Endothelial cell of umbilical vein (primary cell): ENCODE results near the gene UBQLN2. TPM values are rescaled to one million over a fixed set of nuclear protein-coding genes. Genes with fewer than 3 reads are reported as not detected.
A peak's percentile ranks its signal among the peaks of the same experiment; 100 is the strongest.

Experiments used
- Bru-seq: library from RNA; stranded (reverse); fragments of 400-500 nt; gene quantifications from one replicate; lab custom pipeline; 2021; lab: Mats Ljungman, UMichigan
- BruChase-seq, 2 experiments: library from RNA; stranded (reverse); fragments of 400-500 nt; gene quantifications; one replicate each; lab custom pipeline; 2021; lab: Mats Ljungman, UMichigan
- BruUV-seq: library from RNA; stranded (reverse); fragments of 400-500 nt; replicated peaks from 2 replicates; lab custom pipeline; 2021; lab: Mats Ljungman, UMichigan
- CTCF ChIA-PET: fragments of 300-600, 350-600 bp; sonication (Branson Sonifier 250); formaldehyde crosslinking; loops from one replicate; lab custom pipeline; 2021; ENCODE audit warnings: antibody characterized with exemption, inconsistent platforms; lab: Charles Lee
- POLR2A ChIA-PET: fragments of 300-600, 350-600 bp; sonication (Branson Sonifier 250); formaldehyde crosslinking; loops from one replicate; lab custom pipeline; 2021; ENCODE audit warnings: antibody characterized with exemption, inconsistent platforms; lab: Charles Lee
- DNase-seq: peaks from one replicate; pipeline ENCODE4 v3.0.0-alpha.2; 2011; ENCODE audit warnings: low read depth, low spot score
- FAIRE-seq: peaks from 2 replicates; lab custom pipeline; 2011; peaks lifted over from hg19 to GRCh38; lab: Jason Lieb, UNC
- H2AFZ ChIP-seq: 2 replicates; pipeline ENCODE4 v1.6.0; 2012; ENCODE audit warnings: low read depth, low read length, control low read depth, inconsistent platforms
- H3K27ac ChIP-seq: 2 replicates; pipeline ENCODE4 v1.5.1; 2011; ENCODE audit warnings: low read depth, mild to moderate bottlenecking, control low read depth, low read length, moderate library complexity; ENCODE audit not compliant: insufficient read depth
- H3K27me3 ChIP-seq, 2 experiments: 2 replicates each; pipeline versions ENCODE4 v1.6.0 to v1.6.1; 2011; ENCODE audit warnings: low read length in 2 of 2, mixed read lengths in 1 of 2; ENCODE audit not compliant: control insufficient read depth in 2 of 2, insufficient read depth in 2 of 2
- H3K36me3 ChIP-seq, 2 experiments: 2 replicates in 1 of 2; 3 replicates in 1 of 2; pipeline ENCODE4 v1.5.1; 2011; ENCODE audit warnings: low read length in 2 of 2, mild to moderate bottlenecking in 1 of 2, moderate library complexity in 1 of 2; ENCODE audit not compliant: control insufficient read depth in 2 of 2, insufficient read depth in 2 of 2; ENCODE audit errors: extremely low read depth in 1 of 2
- H3K4me1 ChIP-seq: 3 replicates; pipeline ENCODE4 v1.5.1; 2011; ENCODE audit warnings: mild to moderate bottlenecking, low read length; ENCODE audit not compliant: control insufficient read depth, insufficient read depth; ENCODE audit errors: extremely low read depth
- H3K4me2 ChIP-seq: 2 replicates; pipeline ENCODE4 v1.6.1; 2011; ENCODE audit warnings: low read length, control low read depth, mixed read lengths; ENCODE audit not compliant: insufficient read depth
- H3K4me3 ChIP-seq, 3 experiments: fragments of 200-600 bp in 1 of 3; sonication (generic), shearing (Covaris generic) in 1 of 3; replicated peaks in 1 of 3; 2 replicates each; pipeline ENCODE4 v1.5.1; 2011 to 2016; ENCODE audit warnings: control low read depth in 3 of 3, low read length in 3 of 3, mild to moderate bottlenecking in 2 of 3, inconsistent platforms in 1 of 3, low read depth in 1 of 3, moderate library complexity in 1 of 3; ENCODE audit not compliant: insufficient read depth in 1 of 3
- H3K79me2 ChIP-seq: 2 replicates; pipeline ENCODE4 v1.6.0; 2012; ENCODE audit warnings: low read length, inconsistent platforms; ENCODE audit not compliant: control insufficient read depth, insufficient read depth
- H3K9ac ChIP-seq: replicated peaks from 2 replicates; pipeline ENCODE3; 2011; ENCODE audit warnings: low read length, control low read depth; ENCODE audit not compliant: insufficient read depth; ENCODE audit errors: extremely low read depth
- H3K9me1 ChIP-seq: replicated peaks from 3 replicates; pipeline ENCODE4 v1.6.0; 2011; ENCODE audit warnings: mild to moderate bottlenecking, low read length; ENCODE audit not compliant: control insufficient read depth, insufficient read depth; ENCODE audit errors: extremely low read depth
- H3K9me3 ChIP-seq: replicated peaks from 2 replicates; pipeline ENCODE4 v1.5.1; 2012; ENCODE audit warnings: low read length, inconsistent platforms; ENCODE audit not compliant: control insufficient read depth, insufficient read depth
- H4K20me1 ChIP-seq: replicated peaks from 2 replicates; pipeline ENCODE3; 2011; ENCODE audit warnings: mild to moderate bottlenecking, low read length; ENCODE audit not compliant: control insufficient read depth, insufficient read depth; ENCODE audit errors: extremely low read depth
- EZH2 ChIP-seq: IDR thresholded peaks from 2 replicates; pipeline ENCODE4 v1.6.1; 2012; ENCODE audit warnings: borderline replicate concordance, low read depth, mild to moderate bottlenecking, moderate library complexity, low read length, inconsistent platforms; ENCODE audit not compliant: severe bottlenecking
- FOS ChIP-seq: IDR thresholded peaks from 2 replicates; pipeline ENCODE4 v1.6.1; 2011; ENCODE audit warnings: mild to moderate bottlenecking, low read length, moderate library complexity, borderline replicate concordance; ENCODE audit not compliant: insufficient read depth
- GATA2 ChIP-seq: IDR thresholded peaks from 2 replicates; pipeline ENCODE4 v1.7.0; 2011; ENCODE audit warnings: low read depth, mild to moderate bottlenecking, moderate library complexity, mixed read lengths, low read length; ENCODE audit not compliant: insufficient read length, insufficient read depth
- JUN ChIP-seq: IDR thresholded peaks from 2 replicates; pipeline ENCODE4 v1.6.1; 2011; ENCODE audit warnings: borderline replicate concordance, low read depth; ENCODE audit not compliant: insufficient read length, insufficient read depth
- MYC ChIP-seq: IDR thresholded peaks from one replicate; pipeline ENCODE4 v1.6.1; 2011; ENCODE audit warnings: mild to moderate bottlenecking, low read depth, low read length
- POLR2A ChIP-seq: IDR thresholded peaks from 2 replicates; pipeline ENCODE4 v1.6.1; 2012; ENCODE audit warnings: low read depth, mild to moderate bottlenecking, control low read depth, low read length
- POLR2AphosphoS5 ChIP-seq: IDR thresholded peaks from 2 replicates; pipeline ENCODE4 v1.6.1; 2012; ENCODE audit warnings: low read depth, mild to moderate bottlenecking, control low read depth, low read length, moderate library complexity; ENCODE audit not compliant: insufficient read depth
- dilution Hi-C: fragments of 300-500 bp; cut with MboI; formaldehyde crosslinking; loops from one replicate; pipeline ENCODE4 v1.15.0; 2019; ENCODE audit warnings: low sequenced_read_pairs; ENCODE audit not compliant: extremely low pct_ligation_motif_present
- intact Hi-C: fragments of 100-400 bp; cut with micrococcal nuclease; formaldehyde crosslinking; loops from one replicate; pipeline ENCODE4 v1.10.0; 2022
- long read RNA-seq: library from polyadenylated mRNA; stranded (forward); transcript quantifications from one replicate; pipeline ENCODE4 v2.0.0, GENCODE V29; 2021
- polyA minus RNA-seq, 3 experiments: library from RNA; depleted of rRNA, polyadenylated mRNA; stranded (reverse); fragments of >200 nt; gene quantifications; 1 replicate in 1 of 3; 2 replicates in 2 of 3; pipeline ENCODE4 v1.2.3, GENCODE V29; 2011
- polyA plus RNA-seq, 4 experiments: library from polyadenylated mRNA; depleted of rRNA in 3 of 4; stranded (reverse) in 3 of 4; unstranded in 1 of 4; fragments of >200 nt; gene quantifications; 2 replicates each; pipeline versions ENCODE4 v1.2.1 to v1.2.3, GENCODE V29; 2011 to 2012; ENCODE audit warnings: missing spikeins in 1 of 4
- total RNA-seq: library from RNA; stranded (reverse); gene quantifications from 2 replicates; pipeline ENCODE4 v1.2.3, GENCODE V29; 2021
- TF ChIP-seq, protein P1 (sequence below), 2 donors: IDR thresholded peaks; 1 replicate in 1 of 2; 2 replicates in 1 of 2; pipeline ENCODE4 v1.5.1; 2011; ENCODE audit warnings: low read length in 2 of 2, mild to moderate bottlenecking in 2 of 2, moderate library complexity in 2 of 2, control low read depth in 1 of 2, inconsistent platforms in 1 of 2, low read depth in 1 of 2; ENCODE audit not compliant: insufficient read depth in 1 of 2; ENCODE audit errors: extremely low read depth in 1 of 2
- TF ChIP-seq, protein P2 (sequence below): IDR thresholded peaks from 2 replicates; pipeline ENCODE4 v1.6.1; 2011; ENCODE audit not compliant: insufficient read depth, insufficient read length

The UBQLN2 gene
- total RNA-seq, result 22.8 and 25.3 TPM in 2 replicates
- polyA plus RNA-seq, result 13.1 and 17.1 TPM in 2 replicates
- 18.3 and 18.4 TPM in 2 replicates for polyA plus RNA-seq (2011; cell fraction: cytosol; rRNA removed)
- polyA plus RNA-seq (2011; cell fraction: nucleus; rRNA removed), result 11.1 and 12.2 TPM in 2 replicates
- 17.4 and 18.9 TPM in 2 replicates for polyA plus RNA-seq (2012)
- 26.0 and 27.4 TPM in 2 replicates for polyA minus RNA-seq
- polyA minus RNA-seq (2011; cell fraction: cytosol; rRNA and poly(A)+ RNA removed), result 32.5 TPM
- polyA minus RNA-seq (2011; cell fraction: nucleus; rRNA and poly(A)+ RNA removed), result 20.6 and 26.9 TPM in 2 replicates
- Bru-seq, nascent RNA, result percentile 92 among the genes with signal in this experiment
- percentile 95 among the genes with signal in this experiment for BruChase-seq, experiment 1, labeled RNA remaining after a 6-hour chase
- percentile 98 among the genes with signal in this experiment for BruChase-seq, experiment 2, labeled RNA remaining after a 2-hour chase
- long read RNA-seq, full-length matches to known transcripts, result 67 of 67 reads
- long read RNA-seq, partial matches to known transcripts, result 0 of 67 reads
- long read RNA-seq, other reads (novel, unspliced or antisense), result 0 of 67 reads

DNA sequence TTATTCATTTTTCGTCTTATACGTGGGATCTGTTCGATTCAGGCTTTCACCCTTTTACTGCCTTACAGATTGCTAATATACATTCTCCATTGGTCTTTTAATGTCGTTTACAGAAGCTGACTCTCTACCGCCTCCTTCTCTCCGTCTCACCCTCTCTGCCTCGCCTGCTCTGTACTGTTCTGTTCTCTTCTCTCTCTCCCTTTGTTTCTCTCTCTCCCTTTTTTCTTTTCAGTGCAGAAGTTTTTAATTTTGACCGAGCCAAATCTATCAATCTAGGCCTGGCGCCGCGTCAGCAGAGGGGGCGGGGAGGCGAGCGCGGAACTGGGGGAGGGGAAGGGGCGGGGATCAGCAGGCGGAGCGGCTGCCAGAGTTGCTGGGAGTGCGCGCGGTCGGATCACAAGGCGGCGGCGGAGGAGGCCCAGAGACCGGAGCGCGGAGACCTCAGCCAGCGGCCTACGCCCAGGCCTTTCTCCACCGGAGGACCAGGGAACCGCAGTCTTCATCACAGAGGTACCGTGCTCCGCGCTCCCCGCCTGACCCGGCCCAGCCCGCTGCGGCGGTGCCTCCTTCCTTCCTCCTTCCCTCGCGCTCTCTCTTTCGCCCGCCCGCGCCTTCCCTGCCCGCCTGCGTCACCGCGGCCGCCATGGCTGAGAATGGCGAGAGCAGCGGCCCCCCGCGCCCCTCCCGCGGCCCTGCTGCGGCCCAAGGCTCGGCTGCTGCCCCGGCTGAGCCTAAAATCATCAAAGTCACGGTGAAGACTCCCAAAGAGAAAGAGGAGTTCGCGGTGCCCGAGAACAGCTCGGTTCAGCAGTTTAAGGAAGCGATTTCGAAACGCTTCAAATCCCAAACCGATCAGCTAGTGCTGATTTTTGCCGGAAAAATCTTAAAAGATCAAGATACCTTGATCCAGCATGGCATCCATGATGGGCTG lies at the start of gene UBQLN2:
TSS of gene UBQLN2 (plus strand) at position 397 of the 931 bp plus-strand sequence. CDS start at position 644, 247 bp downstream.
- H3K9me1 ChIP-seq, result no peaks in the 10 kb centered on the region
- FAIRE-seq (peak; percentile 80), DNase-seq (peak; percentile 84)
- H3K4me1 ChIP-seq, result peaks cover 18% of the 10 kb centered on the region
- dilution Hi-C loops (no loop called here), intact Hi-C loops (loop anchor here (1.0 to 5.0 kb wide), 2 partner anchors 166 to 1756 kb away; partner anchors contain the start of genes MAGED2 and NBDY)
- no peaks in the 10 kb centered on the region for H3K27me3 ChIP-seq
- no peaks in the 10 kb centered on the region for H4K20me1 ChIP-seq
- peaks cover 40% of the 10 kb centered on the region for H3K79me2 ChIP-seq
- H3K9ac ChIP-seq, result peak within 1 kb of the TSS; percentile 81
- peak within 1 kb of the TSS; percentile 67 for H3K27ac ChIP-seq
- no peaks in the 10 kb centered on the region for H3K36me3 ChIP-seq
- H3K4me2 ChIP-seq, result peak within 1 kb of the TSS; percentile 94
- H3K4me3 ChIP-seq, result peak within 1 kb of the TSS; percentile 35 to 79 (median 78)
- H3K9me3 ChIP-seq, result no peaks in the 10 kb centered on the region
- POLR2A ChIA-PET, result no interaction called here
- H2AFZ ChIP-seq, result peak within 1 kb of the TSS; percentile 83
- CTCF ChIA-PET, result no interaction called here
- BruUV-seq, result TSS peak; percentile 26
- TF ChIP-seq POLR2AphosphoS5 (peak; percentile 32), EZH2 (no peak)

DNA sequence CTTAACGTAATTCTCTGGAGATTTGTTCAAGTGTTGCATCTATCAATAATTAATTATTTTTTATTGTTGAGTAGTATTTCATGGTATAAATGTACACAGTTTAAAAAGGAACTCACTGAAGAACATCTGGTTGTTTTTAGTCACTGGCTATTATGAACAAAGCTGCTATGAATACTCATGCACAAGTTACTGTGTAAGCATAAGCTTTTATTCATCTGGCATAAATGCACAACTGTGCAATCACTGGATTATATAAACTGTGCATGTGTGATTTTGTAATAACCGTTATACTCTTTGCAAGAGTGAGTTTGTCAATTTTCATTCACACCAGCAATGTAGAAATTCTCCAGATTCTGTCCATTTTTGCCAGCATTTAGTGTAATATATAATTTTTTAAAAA lies 43.8 kb upstream of the UBQLN2 start:
- intact Hi-C loops, result no loop called here
- Histone ChIP-seq H3K9ac (no peak overlapping the region), H3K4me3 (no peak overlapping the region), H2AFZ (no peak overlapping the region), H3K27me3 (no peaks in the 10 kb centered on the region), H3K9me3 (no peaks in the 10 kb centered on the region), H3K4me2 (no peak overlapping the region), H3K4me1 (no peaks in the 10 kb centered on the region), H3K36me3 (no peaks in the 10 kb centered on the region), H3K79me2 (no peaks in the 10 kb centered on the region), H3K27ac (no peak overlapping the region), H3K9me1 (no peaks in the 10 kb centered on the region), H4K20me1 (no peaks in the 10 kb centered on the region)
- POLR2A ChIA-PET, result no interaction called here
- dilution Hi-C loops, result no loop called here
- no peak for FAIRE-seq
- CTCF ChIA-PET, result no interaction called here
- DNase-seq, result no peak
- TF ChIP-seq MYC (no peak), FOS (no peak), POLR2AphosphoS5 (no peak), GATA2 (no peak), JUN (no peak), EZH2 (no peak), POLR2A (no peak)
- TF ChIP-seq, protein P1, sequence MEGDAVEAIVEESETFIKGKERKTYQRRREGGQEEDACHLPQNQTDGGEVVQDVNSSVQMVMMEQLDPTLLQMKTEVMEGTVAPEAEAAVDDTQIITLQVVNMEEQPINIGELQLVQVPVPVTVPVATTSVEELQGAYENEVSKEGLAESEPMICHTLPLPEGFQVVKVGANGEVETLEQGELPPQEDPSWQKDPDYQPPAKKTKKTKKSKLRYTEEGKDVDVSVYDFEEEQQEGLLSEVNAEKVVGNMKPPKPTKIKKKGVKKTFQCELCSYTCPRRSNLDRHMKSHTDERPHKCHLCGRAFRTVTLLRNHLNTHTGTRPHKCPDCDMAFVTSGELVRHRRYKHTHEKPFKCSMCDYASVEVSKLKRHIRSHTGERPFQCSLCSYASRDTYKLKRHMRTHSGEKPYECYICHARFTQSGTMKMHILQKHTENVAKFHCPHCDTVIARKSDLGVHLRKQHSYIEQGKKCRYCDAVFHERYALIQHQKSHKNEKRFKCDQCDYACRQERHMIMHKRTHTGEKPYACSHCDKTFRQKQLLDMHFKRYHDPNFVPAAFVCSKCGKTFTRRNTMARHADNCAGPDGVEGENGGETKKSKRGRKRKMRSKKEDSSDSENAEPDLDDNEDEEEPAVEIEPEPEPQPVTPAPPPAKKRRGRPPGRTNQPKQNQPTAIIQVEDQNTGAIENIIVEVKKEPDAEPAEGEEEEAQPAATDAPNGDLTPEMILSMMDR (IDR thresholded peaks at IDR 0.05; ENCODE audit: extremely low read depth in 1 of 2, insufficient read depth in 1 of 2, low read depth in 1 of 2, low read length in 2 of 2), result no peak
- TF ChIP-seq, protein P2, sequence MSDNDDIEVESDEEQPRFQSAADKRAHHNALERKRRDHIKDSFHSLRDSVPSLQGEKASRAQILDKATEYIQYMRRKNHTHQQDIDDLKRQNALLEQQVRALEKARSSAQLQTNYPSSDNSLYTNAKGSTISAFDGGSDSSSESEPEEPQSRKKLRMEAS, result no peak
- no TSS peak for BruUV-seq
